Natural killer cell (primary cell): ENCODE results near the gene GALNT10. TPM values are rescaled to one million over a fixed set of nuclear protein-coding genes. Genes with fewer than 3 reads are reported as not detected.

Experiments
- ATAC-seq, 3 donors: fragments of 150-1000 bp in 2 of 3; fragments of 200-7000 bp in 1 of 3; cut with Tn5 transposase; 1 replicate in 1 of 3; 2 replicates in 2 of 3; pipeline ENCODE4 v1.10.0; 2021; ENCODE audit warnings: mild to moderate bottlenecking in 2 of 3, moderate library complexity in 2 of 3
- DNase-seq, 2 donors: peaks; one replicate each; pipeline versions ENCODE4 v3.0.0 to v3.0.0-alpha.2; 2013 to 2021; ENCODE audit warnings: mixed read lengths in 1 of 2
- H3K27ac ChIP-seq: one replicate; pipeline ENCODE4 v1.5.1; 2013; ENCODE audit warnings: mild to moderate bottlenecking, low read length
- H3K27me3 ChIP-seq: one replicate; pipeline ENCODE4 v1.6.1; 2013; ENCODE audit warnings: low read length; ENCODE audit not compliant: control insufficient read depth, insufficient read depth
- H3K36me3 ChIP-seq: one replicate; pipeline ENCODE4 v1.6.1; 2013; ENCODE audit warnings: low read length; ENCODE audit not compliant: control insufficient read depth, insufficient read depth
- H3K4me1 ChIP-seq: one replicate; pipeline ENCODE4 v1.6.1; 2013; ENCODE audit warnings: low read length; ENCODE audit not compliant: control insufficient read depth, insufficient read depth
- H3K4me3 ChIP-seq: one replicate; pipeline ENCODE4 v1.5.1; 2013; ENCODE audit warnings: low read length
- H3K9me3 ChIP-seq: one replicate; pipeline ENCODE4 v1.6.1; 2013; ENCODE audit warnings: low read length; ENCODE audit not compliant: control insufficient read depth, insufficient read depth
- H3K27ac Mint-ChIP-seq, 2 donors: one replicate each; pipeline ENCODE4 v1.8.0; 2022; ENCODE audit warnings: mild to moderate bottlenecking in 2 of 2, mixed read lengths in 2 of 2, moderate library complexity in 1 of 2
- H3K27me3 Mint-ChIP-seq, 2 donors: one replicate each; pipeline ENCODE4 v1.8.0; 2022; ENCODE audit warnings: low read depth in 2 of 2, mixed read lengths in 2 of 2
- H3K36me3 Mint-ChIP-seq: one replicate; pipeline ENCODE4 v1.8.0; 2022; ENCODE audit warnings: mixed read lengths
- H3K4me1 Mint-ChIP-seq, 2 donors: one replicate each; pipeline ENCODE4 v1.8.0; 2022; ENCODE audit warnings: mixed read lengths in 2 of 2
- H3K4me3 Mint-ChIP-seq: one replicate; pipeline ENCODE4 v1.8.0; 2022; ENCODE audit warnings: mild to moderate bottlenecking, moderate library complexity, mixed read lengths
- H3K9me3 Mint-ChIP-seq, 2 donors: one replicate each; pipeline ENCODE4 v1.8.0; 2022; ENCODE audit warnings: mixed read lengths in 2 of 2
- WGBS: methylation state at CpG from one replicate; pipeline ENCODE4 v1.1.7; 2013; ENCODE audit warnings: missing lambda C conversion rate; ENCODE audit not compliant: insufficient coverage; 5-methylcytosine and 5-hydroxymethylcytosine counted together
- intact Hi-C: fragments of 100-400 bp; cut with micrococcal nuclease; formaldehyde crosslinking; loops from one replicate; pipeline ENCODE4 v1.14.2; 2022
- total RNA-seq, 4 donors: library from RNA; stranded (reverse); fragments of 120-200 nt in 1 of 4; gene quantifications; one replicate each; pipeline versions ENCODE4 v1.2.3 to v1.2.4, GENCODE V29; 2013 to 2022
- TF ChIP-seq, protein P1 (sequence below): fragments of 200-600 bp; IDR thresholded peaks from one replicate; pipeline ENCODE4 v1.8.0; 2022; ENCODE audit warnings: antibody characterized with exemption

Gene GALNT10
- total RNA-seq, 3 donors from 2014 or later (not counting 1 experiment from before 2014, with no cell fraction given): 77.0 to 92.6 (median 77.6) TPM

DNA sequence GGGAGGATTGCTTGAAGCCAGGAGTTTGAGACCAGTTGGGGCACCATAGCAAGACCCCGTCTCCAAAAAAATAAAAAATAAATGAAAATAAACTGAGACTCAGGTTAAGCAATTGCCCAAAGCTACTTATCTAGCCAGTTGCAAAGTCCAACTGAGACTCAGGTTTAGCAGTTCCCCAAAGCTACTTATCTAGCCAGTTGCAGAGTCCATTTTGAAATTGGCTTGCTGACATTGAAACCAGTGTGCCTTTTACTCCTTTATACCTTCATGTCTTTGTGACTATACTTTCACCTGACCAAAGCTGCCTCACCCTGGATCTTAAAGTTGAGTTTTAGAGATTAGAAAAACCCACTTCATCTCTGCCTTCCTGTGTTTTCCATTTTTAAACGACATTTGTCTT lies 66.5 kb downstream of the GALNT10 start:
- H3K4me3 ChIP-seq: no peak overlapping the region
- H3K9me3 ChIP-seq: no peaks in the 10 kb centered on the region
- no peak for DNase-seq
- Mint-ChIP-seq H3K4me3 (no peak overlapping the region), H3K36me3 (no peaks in the 10 kb centered on the region), H3K27ac (no peak overlapping the region), H3K27me3 (no peaks in the 10 kb centered on the region), H3K4me1 (peaks cover 32 to 33% of the 10 kb centered on the region in 2 donors), H3K9me3 (no peaks in the 10 kb centered on the region)
- ATAC-seq: no peak
- no peaks in the 10 kb centered on the region for H3K27me3 ChIP-seq
- 90% methylated on average over 2 of the region's 2 CpGs for WGBS
- TF ChIP-seq, protein P1, sequence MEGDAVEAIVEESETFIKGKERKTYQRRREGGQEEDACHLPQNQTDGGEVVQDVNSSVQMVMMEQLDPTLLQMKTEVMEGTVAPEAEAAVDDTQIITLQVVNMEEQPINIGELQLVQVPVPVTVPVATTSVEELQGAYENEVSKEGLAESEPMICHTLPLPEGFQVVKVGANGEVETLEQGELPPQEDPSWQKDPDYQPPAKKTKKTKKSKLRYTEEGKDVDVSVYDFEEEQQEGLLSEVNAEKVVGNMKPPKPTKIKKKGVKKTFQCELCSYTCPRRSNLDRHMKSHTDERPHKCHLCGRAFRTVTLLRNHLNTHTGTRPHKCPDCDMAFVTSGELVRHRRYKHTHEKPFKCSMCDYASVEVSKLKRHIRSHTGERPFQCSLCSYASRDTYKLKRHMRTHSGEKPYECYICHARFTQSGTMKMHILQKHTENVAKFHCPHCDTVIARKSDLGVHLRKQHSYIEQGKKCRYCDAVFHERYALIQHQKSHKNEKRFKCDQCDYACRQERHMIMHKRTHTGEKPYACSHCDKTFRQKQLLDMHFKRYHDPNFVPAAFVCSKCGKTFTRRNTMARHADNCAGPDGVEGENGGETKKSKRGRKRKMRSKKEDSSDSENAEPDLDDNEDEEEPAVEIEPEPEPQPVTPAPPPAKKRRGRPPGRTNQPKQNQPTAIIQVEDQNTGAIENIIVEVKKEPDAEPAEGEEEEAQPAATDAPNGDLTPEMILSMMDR: no peak
- H3K27ac ChIP-seq: no peak overlapping the region
- H3K4me1 ChIP-seq: no peaks in the 10 kb centered on the region
- intact Hi-C loops: no loop called here
- no peaks in the 10 kb centered on the region for H3K36me3 ChIP-seq

DNA sequence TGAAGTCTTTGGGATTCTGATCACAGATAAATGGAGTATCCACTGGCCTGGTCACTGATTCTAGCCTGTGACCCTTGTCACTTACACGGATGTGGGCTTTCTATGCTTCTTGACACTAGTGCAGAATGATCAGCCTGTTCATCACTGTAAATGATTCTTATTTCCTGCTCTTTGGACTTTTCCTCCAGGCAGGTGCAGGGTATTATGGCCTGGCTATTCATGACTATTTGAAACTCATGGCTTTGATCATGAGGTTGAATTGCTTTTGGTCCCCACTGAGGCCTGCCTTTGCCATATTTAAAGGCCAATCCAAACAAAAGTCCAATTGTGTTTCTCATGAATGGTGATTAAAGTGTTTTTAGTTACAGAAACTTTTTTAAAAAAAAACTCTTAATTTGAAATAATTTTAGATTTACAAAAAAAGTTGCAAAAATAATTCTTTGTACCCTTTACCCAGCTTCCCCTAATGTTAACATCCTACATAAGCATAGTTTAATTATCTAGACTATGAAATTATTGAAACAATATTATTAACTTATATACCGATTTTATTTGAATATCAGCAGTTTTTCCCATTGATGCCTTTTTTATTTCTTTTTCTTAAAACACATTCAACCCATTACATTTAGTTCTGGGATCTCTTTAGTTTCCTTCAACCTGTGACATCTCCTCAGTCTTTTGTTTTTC lies 68.1 kb downstream of the GALNT10 start:
- DNase-seq: no peak
- H3K27ac ChIP-seq: no peak overlapping the region
- H3K27ac Mint-ChIP-seq: peak overlapping the region in 1 of 2 donors; percentile 48

DNA sequence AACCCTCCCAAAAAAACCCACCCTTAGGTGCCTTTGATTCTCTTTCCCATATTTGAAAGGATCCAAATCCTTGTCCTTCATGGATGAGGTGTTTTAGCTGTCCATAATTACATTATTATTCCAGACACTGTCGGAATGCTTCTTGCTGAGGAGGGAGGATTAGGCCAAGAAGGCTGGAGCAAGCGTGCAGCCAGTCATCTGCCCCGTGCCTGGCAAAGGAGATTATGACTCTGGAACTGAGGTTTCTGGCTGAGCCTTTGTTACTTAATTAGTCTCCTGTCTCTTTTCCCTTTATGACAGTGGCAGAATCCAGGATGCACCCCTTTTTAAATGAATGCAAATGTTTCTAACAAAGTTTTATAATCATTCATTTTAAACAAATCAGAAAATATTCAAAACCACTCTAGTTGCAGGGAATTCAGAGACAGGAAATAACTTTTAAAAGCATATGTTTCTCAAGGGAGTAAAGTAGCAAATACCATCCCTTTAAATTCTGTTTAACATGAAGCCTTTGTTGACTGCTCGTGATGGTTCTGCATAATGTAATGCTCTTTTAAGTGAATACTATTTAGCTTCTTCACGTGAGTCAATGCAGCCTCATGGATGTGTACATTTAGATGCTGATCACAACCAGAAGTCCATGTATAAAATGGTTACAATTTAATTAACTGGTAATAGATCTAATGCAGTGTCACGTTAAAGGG lies 69.8 kb downstream of the GALNT10 start:
- 96% methylated on average over 5 of the region's 6 CpGs for WGBS
- Histone ChIP-seq H3K4me1 (peaks cover 3% of the 10 kb centered on the region), H3K27me3 (no peaks in the 10 kb centered on the region), H3K36me3 (peaks cover 2% of the 10 kb centered on the region), H3K27ac (no peak overlapping the region), H3K4me3 (no peak overlapping the region), H3K9me3 (no peaks in the 10 kb centered on the region)
- TF ChIP-seq, protein P1: no peak
- H3K27me3 Mint-ChIP-seq: no peaks in the 10 kb centered on the region
- no peak overlapping the region for H3K27ac Mint-ChIP-seq
- no peak for ATAC-seq
- H3K36me3 Mint-ChIP-seq: peaks cover 8% of the 10 kb centered on the region
- DNase-seq: no peak
- H3K4me3 Mint-ChIP-seq: no peak overlapping the region
- H3K9me3 Mint-ChIP-seq: no peaks in the 10 kb centered on the region
- intact Hi-C loops: no loop called here
- peaks cover 27 to 32% of the 10 kb centered on the region in 2 donors for H3K4me1 Mint-ChIP-seq

More for the DNA sequence above, 68.1 kb downstream of the GALNT10 start:
- no peak for ATAC-seq
- Mint-ChIP-seq H3K9me3 (no peaks in the 10 kb centered on the region), H3K4me1 (peaks cover 30 to 35% of the 10 kb centered on the region in 2 donors), H3K4me3 (no peak overlapping the region), H3K36me3 (peaks cover 8% of the 10 kb centered on the region), H3K27me3 (no peaks in the 10 kb centered on the region)
- H3K27me3 ChIP-seq: no peaks in the 10 kb centered on the region
- peaks cover 2% of the 10 kb centered on the region for H3K36me3 ChIP-seq
- intact Hi-C loops: no loop called here
- H3K4me3 ChIP-seq: no peak overlapping the region
- no peaks in the 10 kb centered on the region for H3K9me3 ChIP-seq
- no peaks in the 10 kb centered on the region for H3K4me1 ChIP-seq
- TF ChIP-seq, protein P1: no peak
- 98% methylated on average over 2 of the region's 2 CpGs for WGBS
